ENCODE results near the gene AGTPBP1. TPM values are rescaled to one million over a fixed set of nuclear protein-coding genes. Genes with fewer than 3 reads are reported as not detected.

The AGTPBP1 gene
- total RNA-seq, 2 donors from 2014 or later, result 13.0 to 18.8 TPM

GRCh38 chr9:85528607-85529006 lies 213.1 kb downstream of the AGTPBP1 start:
- Histone ChIP-seq H3K27me3 (no peaks in the 10 kb centered on the region), H3K4me3 (no peak overlapping the region), H3K27ac (no peak overlapping the region), H3K4me1 (no peaks in the 10 kb centered on the region), H3K36me3 (replicated peaks in 1 of 2; ENCODE audit: insufficient read depth in 1 of 2, low read depth in 2 of 2) (no peaks in the 10 kb centered on the region), H3K9me3 (no peaks in the 10 kb centered on the region)
- intact Hi-C loops (cut with DNase I), result no loop called here
- TF ChIP-seq CTCF (IDR thresholded peaks at IDR 0.05) (no peak), POLR2A (IDR thresholded peaks at IDR 0.05) (no peak)
- no peak for ATAC-seq
- WGBS, 2 donors, result 71 to 80% methylated on average over 4 of the region's 4 CpGs
- no peak for DNase-seq

GRCh38 chr9:85528142-85528541 lies 213.6 kb downstream of the AGTPBP1 start:
- Histone ChIP-seq H3K4me3 (no peak overlapping the region), H3K9me3 (no peaks in the 10 kb centered on the region), H3K4me1 (no peaks in the 10 kb centered on the region), H3K36me3 (replicated peaks in 1 of 2; ENCODE audit: insufficient read depth in 1 of 2, low read depth in 2 of 2) (no peaks in the 10 kb centered on the region), H3K27me3 (no peaks in the 10 kb centered on the region), H3K27ac (no peak overlapping the region)
- no peak for ATAC-seq
- 84 to 90% methylated on average over 5 of the region's 5 CpGs for WGBS, 2 donors
- TF ChIP-seq CTCF (IDR thresholded peaks at IDR 0.05) (no peak), POLR2A (IDR thresholded peaks at IDR 0.05) (no peak)
- no peak for DNase-seq
- intact Hi-C loops (cut with DNase I), result no loop called here

GRCh38 chr9:85527331-85528020 lies 214.3 kb downstream of the AGTPBP1 start:
- ATAC-seq, result no peak
- whole genome bisulfite sequencing, 2 donors, result 65 to 66% methylated on average over 4 of the region's 4 CpGs
- Histone ChIP-seq H3K4me1 (peaks cover 4% of the 10 kb centered on the region), H3K27ac (no peak overlapping the region), H3K9me3 (no peaks in the 10 kb centered on the region), H3K36me3 (replicated peaks in 1 of 2; ENCODE audit: insufficient read depth in 1 of 2, low read depth in 2 of 2) (no peaks in the 10 kb centered on the region), H3K27me3 (no peaks in the 10 kb centered on the region), H3K4me3 (no peak overlapping the region)
- DNase-seq, result no peak
- intact Hi-C loops (cut with DNase I), result no loop called here
- TF ChIP-seq CTCF (IDR thresholded peaks at IDR 0.05), result no peak
- no peak for TF ChIP-seq POLR2A (IDR thresholded peaks at IDR 0.05)

GRCh38 chr9:85524531-85524930 lies 217.2 kb downstream of the AGTPBP1 start:
- no peaks in the 10 kb centered on the region for H3K9me3 ChIP-seq
- TF ChIP-seq CTCF (IDR thresholded peaks at IDR 0.05) (no peak), POLR2A (IDR thresholded peaks at IDR 0.05) (no peak)
- ATAC-seq, result no peak
- no peak for DNase-seq
- H3K4me1 ChIP-seq, result peaks cover 8% of the 10 kb centered on the region
- intact Hi-C loops (cut with DNase I), result no loop called here
- H3K4me3 ChIP-seq, result no peak overlapping the region
- no peaks in the 10 kb centered on the region for H3K27me3 ChIP-seq
- H3K36me3 ChIP-seq (replicated peaks in 1 of 2; ENCODE audit: insufficient read depth in 1 of 2, low read depth in 2 of 2), result no peaks in the 10 kb centered on the region
- WGBS, 2 donors, result 39 to 40% methylated on average over 2 of the region's 2 CpGs
- H3K27ac ChIP-seq, result no peak overlapping the region

GRCh38 chr9:85523202-85523601 lies 218.6 kb downstream of the AGTPBP1 start:
- 40 to 42% methylated on average over 1 to 9 of the region's 9 CpGs for WGBS, 2 donors
- Histone ChIP-seq H3K27ac (no peak overlapping the region), H3K27me3 (no peaks in the 10 kb centered on the region), H3K9me3 (no peaks in the 10 kb centered on the region), H3K4me3 (no peak overlapping the region), H3K4me1 (peaks cover 8% of the 10 kb centered on the region), H3K36me3 (replicated peaks in 1 of 2; ENCODE audit: insufficient read depth in 1 of 2, low read depth in 2 of 2) (no peaks in the 10 kb centered on the region)
- no peak for TF ChIP-seq POLR2A (IDR thresholded peaks at IDR 0.05)
- TF ChIP-seq CTCF (IDR thresholded peaks at IDR 0.05), result no peak
- ATAC-seq (no peak), DNase-seq (no peak)
- intact Hi-C loops (cut with DNase I), result no loop called here
